ENCODE measurements around the gene CHCHD6. TPM values are rescaled to one million over a fixed set of nuclear protein-coding genes. Genes with fewer than 3 reads are reported as not detected.

Gene CHCHD6
- total and polyA plus RNA-seq, 2 donors from 2014 or later, result 10.7 to 35.2 TPM

GRCh38 chr3:126714921-126715320 lies 10.9 kb downstream of the CHCHD6 start:
- no peaks in the 10 kb centered on the region for H3K4me1 ChIP-seq (ENCODE audit: control insufficient read depth in 2 of 3, insufficient read depth in 2 of 3, low read depth in 1 of 3, low read length in 3 of 3)
- intact Hi-C loops (cut with DNase I), result no loop called here
- no peak for DNase-seq
- no peaks in the 10 kb centered on the region for H3K9me3 ChIP-seq (ENCODE audit: control insufficient read depth in 2 of 3, insufficient read depth in 1 of 3, low read length in 3 of 3)
- H3K27ac ChIP-seq (ENCODE audit: low read depth in 2 of 2, low read length in 2 of 2), result no peak overlapping the region
- H3K27me3 ChIP-seq (ENCODE audit: control insufficient read depth, insufficient read depth, low read length), result no peaks in the 10 kb centered on the region
- H3K4me3 ChIP-seq (ENCODE audit: low read length in 3 of 3), result no peak overlapping the region
- H3K36me3 ChIP-seq (ENCODE audit: control insufficient read depth in 2 of 3, insufficient read depth in 3 of 3, low read length in 3 of 3), result no peaks in the 10 kb centered on the region
- TF ChIP-seq CTCF (IDR thresholded peaks at IDR 0.05; ENCODE audit: borderline replicate concordance, extremely low read depth, insufficient read depth), result no peak
- FAIRE-seq, result no peak
- no peak overlapping the region for H3K9ac ChIP-seq (ENCODE audit: low read length in 3 of 3)

DNA sequence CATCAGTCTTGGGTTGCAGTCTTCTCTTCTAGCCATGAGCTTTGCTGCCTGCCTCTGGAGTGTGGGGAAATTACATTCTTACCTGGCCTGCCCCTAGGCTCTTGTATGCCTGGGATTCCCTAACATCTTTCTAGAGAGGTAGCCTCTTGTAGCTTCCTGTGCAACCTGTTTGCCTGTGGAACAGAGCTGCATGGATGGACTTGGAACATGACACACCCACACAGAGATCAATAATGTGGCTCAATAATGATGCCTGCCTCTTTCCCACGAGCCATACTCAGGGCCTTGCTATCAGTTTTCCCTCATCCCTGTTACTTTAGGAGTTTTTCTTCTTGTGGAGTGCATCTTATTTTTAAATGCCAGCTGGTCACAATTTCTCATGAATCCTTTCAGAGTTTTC lies 11.4 kb downstream of the CHCHD6 start:
- H3K36me3 ChIP-seq (ENCODE audit: control insufficient read depth in 2 of 3, insufficient read depth in 3 of 3, low read length in 3 of 3), result no peaks in the 10 kb centered on the region
- intact Hi-C loops (cut with DNase I), result no loop called here
- H3K27me3 ChIP-seq (ENCODE audit: control insufficient read depth, insufficient read depth, low read length), result no peaks in the 10 kb centered on the region
- H3K4me1 ChIP-seq (ENCODE audit: control insufficient read depth in 2 of 3, insufficient read depth in 2 of 3, low read depth in 1 of 3, low read length in 3 of 3), result no peaks in the 10 kb centered on the region
- FAIRE-seq (no peak), DNase-seq (no peak)
- TF ChIP-seq CTCF (IDR thresholded peaks at IDR 0.05; ENCODE audit: borderline replicate concordance, extremely low read depth, insufficient read depth), result no peak
- no peak overlapping the region for H3K9ac ChIP-seq (ENCODE audit: low read length in 3 of 3)
- H3K4me3 ChIP-seq (ENCODE audit: low read length in 3 of 3), result no peak overlapping the region
- no peaks in the 10 kb centered on the region for H3K9me3 ChIP-seq (ENCODE audit: control insufficient read depth in 2 of 3, insufficient read depth in 1 of 3, low read length in 3 of 3)
- H3K27ac ChIP-seq (ENCODE audit: low read depth in 2 of 2, low read length in 2 of 2), result no peak overlapping the region

DNA sequence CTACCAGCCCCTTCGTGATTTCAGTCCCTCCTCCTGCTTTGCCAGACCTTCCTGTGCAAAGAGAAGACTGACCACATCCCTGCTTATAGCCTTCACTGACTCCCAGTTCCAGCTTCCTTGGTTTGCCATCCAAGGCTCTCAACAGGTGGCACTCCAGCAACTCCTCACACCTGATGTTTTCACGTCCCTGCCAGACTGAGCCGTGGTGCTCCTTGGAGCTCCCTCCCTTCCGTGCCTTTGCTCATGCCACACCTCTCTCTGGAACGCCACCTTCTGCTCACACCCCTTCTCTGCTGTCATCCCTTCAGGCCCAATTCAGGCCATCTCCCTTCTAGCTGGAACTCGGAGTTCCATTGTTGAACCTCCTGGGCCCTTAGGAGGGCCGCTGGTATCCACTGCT lies 12.0 kb downstream of the CHCHD6 start:
- H3K36me3 ChIP-seq (ENCODE audit: control insufficient read depth in 2 of 3, insufficient read depth in 3 of 3, low read length in 3 of 3), result no peaks in the 10 kb centered on the region
- intact Hi-C loops (cut with DNase I), result no loop called here
- no peak overlapping the region for H3K4me3 ChIP-seq (ENCODE audit: low read length in 3 of 3)
- DNase-seq (no peak), FAIRE-seq (no peak)
- no peak for TF ChIP-seq CTCF (IDR thresholded peaks at IDR 0.05; ENCODE audit: borderline replicate concordance, extremely low read depth, insufficient read depth)
- H3K27me3 ChIP-seq (ENCODE audit: control insufficient read depth, insufficient read depth, low read length), result no peaks in the 10 kb centered on the region
- H3K9me3 ChIP-seq (ENCODE audit: control insufficient read depth in 2 of 3, insufficient read depth in 1 of 3, low read length in 3 of 3), result no peaks in the 10 kb centered on the region
- H3K4me1 ChIP-seq (ENCODE audit: control insufficient read depth in 2 of 3, insufficient read depth in 2 of 3, low read depth in 1 of 3, low read length in 3 of 3), result no peaks in the 10 kb centered on the region
- no peak overlapping the region for H3K27ac ChIP-seq (ENCODE audit: low read depth in 2 of 2, low read length in 2 of 2)
- H3K9ac ChIP-seq (ENCODE audit: low read length in 3 of 3), result no peak overlapping the region

Measured in kidney (tissue), 14 donors.